Peyer's patch (tissue), 4 donors: ENCODE data around the gene RFXAP.

Experiments used
- POLR2A ChIP-seq, 2 donors: fragments of 450-650 bp; IDR thresholded peaks; one replicate each; pipeline ENCODE4 v1.5.1; 2017; ENCODE audit warnings: antibody characterized with exemption in 2 of 2, mild to moderate bottlenecking in 2 of 2, moderate library complexity in 2 of 2
- TF ChIP-seq, protein P1 (sequence below), 6 experiments: fragments of 450-650 bp in 4 of 6; fragments of 200-600 bp in 2 of 6; sonication (generic) in 1 of 6; IDR thresholded peaks; one replicate each; pipeline ENCODE4 v1.5.1; 2017 to 2019; ENCODE audit warnings: antibody characterized with exemption in 6 of 6, mild to moderate bottlenecking in 3 of 6, moderate library complexity in 1 of 6

DNA sequence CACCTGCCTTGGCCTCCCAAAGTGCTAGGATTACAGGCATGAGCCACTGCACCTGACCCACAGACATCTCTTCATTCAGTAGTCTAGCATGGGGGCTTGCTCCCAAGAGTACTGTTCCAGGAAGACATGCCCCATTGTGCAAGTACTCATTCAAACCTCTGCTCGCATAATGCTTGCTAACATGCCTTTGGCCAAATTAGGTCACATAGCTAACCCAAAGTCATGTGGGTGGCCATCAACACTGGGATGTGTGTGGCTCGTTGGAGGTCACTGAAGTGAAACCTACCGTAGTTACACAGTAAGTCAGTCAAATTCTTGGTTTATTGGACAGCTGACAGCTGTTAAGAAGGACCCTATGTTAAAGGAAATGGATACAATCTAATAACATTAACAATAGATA is 20.3 kb downstream of the RFXAP start:
- TF ChIP-seq, protein P1, sequence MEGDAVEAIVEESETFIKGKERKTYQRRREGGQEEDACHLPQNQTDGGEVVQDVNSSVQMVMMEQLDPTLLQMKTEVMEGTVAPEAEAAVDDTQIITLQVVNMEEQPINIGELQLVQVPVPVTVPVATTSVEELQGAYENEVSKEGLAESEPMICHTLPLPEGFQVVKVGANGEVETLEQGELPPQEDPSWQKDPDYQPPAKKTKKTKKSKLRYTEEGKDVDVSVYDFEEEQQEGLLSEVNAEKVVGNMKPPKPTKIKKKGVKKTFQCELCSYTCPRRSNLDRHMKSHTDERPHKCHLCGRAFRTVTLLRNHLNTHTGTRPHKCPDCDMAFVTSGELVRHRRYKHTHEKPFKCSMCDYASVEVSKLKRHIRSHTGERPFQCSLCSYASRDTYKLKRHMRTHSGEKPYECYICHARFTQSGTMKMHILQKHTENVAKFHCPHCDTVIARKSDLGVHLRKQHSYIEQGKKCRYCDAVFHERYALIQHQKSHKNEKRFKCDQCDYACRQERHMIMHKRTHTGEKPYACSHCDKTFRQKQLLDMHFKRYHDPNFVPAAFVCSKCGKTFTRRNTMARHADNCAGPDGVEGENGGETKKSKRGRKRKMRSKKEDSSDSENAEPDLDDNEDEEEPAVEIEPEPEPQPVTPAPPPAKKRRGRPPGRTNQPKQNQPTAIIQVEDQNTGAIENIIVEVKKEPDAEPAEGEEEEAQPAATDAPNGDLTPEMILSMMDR (IDR thresholded peaks at IDR 0.05): no peak
- no peak for TF ChIP-seq POLR2A (IDR thresholded peaks at IDR 0.05)
